Type B pancreatic cell (in vitro differentiated cells): ENCODE data around the gene CRACR2A. TPM values are rescaled to one million over a fixed set of nuclear protein-coding genes. Genes with fewer than 3 reads are reported as not detected.

Experiments
- DNase-seq: peaks from one replicate; pipeline ENCODE4 v3.0.0; 2021; ENCODE audit warnings: mixed read lengths; ENCODE audit not compliant: unreplicated experiment; ENCODE audit errors: extremely low spot score
- H3K27ac Mint-ChIP-seq: 2 replicates; pipeline ENCODE4 v1.8.0; 2021; ENCODE audit warnings: mild to moderate bottlenecking, mixed read lengths
- H3K27me3 Mint-ChIP-seq: 2 replicates; pipeline ENCODE4 v1.8.0; 2021; ENCODE audit warnings: mixed read lengths
- H3K36me3 Mint-ChIP-seq: 2 replicates; pipeline ENCODE4 v1.8.0; 2021; ENCODE audit warnings: mixed read lengths
- H3K4me1 Mint-ChIP-seq: one replicate; pipeline ENCODE4 v1.8.0; 2021; ENCODE audit warnings: mixed read lengths; ENCODE audit not compliant: unreplicated experiment
- H3K4me3 Mint-ChIP-seq: 2 replicates; pipeline ENCODE4 v1.8.0; 2021; ENCODE audit warnings: mild to moderate bottlenecking, mixed read lengths
- H3K9me3 Mint-ChIP-seq: 2 replicates; pipeline ENCODE4 v1.8.0; 2021; ENCODE audit warnings: mixed read lengths
- total RNA-seq: library from RNA; stranded (reverse); gene quantifications from 2 replicates; pipeline ENCODE4 v1.2.1, GENCODE V29; 2021; ENCODE audit warnings: low replicate concordance
- TF ChIP-seq, protein P1 (sequence below): fragments of 200-600 bp; sonication (generic); conservative IDR thresholded peaks from 2 replicates; pipeline ENCODE4 v1.5.0; 2021; ENCODE audit warnings: antibody characterized with exemption, mild to moderate bottlenecking

Gene CRACR2A
- total RNA-seq, 1 donor from 2014 or later: 1.9 TPM

DNA sequence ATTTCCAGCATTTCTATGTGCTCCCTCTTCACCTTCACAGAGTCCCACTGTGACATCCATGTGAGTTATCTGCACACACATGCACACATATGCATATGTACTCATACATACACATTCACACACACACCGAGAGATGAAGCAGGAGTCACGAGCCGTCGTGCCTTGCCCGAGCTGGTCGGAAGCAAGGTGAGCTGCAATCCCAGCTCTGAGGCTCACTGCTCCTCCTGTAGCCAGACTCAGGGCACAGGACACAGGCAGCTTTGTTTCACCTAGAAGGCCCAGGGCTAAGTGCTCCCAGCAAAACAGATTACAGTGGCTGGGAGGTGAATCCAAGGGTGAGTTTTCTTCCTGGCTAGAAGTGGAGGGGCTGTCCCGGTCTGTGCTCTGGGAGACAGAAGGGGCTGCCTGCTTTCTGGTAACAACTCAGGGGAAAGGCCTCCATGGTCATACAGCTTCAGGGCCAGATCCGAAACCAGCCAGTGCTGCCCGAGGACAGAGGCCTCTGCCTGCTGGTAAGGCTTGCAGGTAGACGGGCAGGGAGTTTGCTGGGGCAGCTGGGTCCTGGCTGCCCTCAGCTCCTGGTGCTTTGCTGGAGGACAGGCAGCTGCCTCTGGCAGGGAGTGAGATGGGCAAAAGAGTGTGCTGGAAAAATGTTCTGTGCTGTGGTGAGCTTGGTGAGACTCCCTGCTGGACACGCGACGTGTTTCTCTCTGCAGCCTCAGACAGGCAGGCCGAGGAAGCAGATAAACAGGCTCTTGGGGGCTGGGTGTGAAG is 123.7 kb downstream of the CRACR2A start:
- H3K4me3 Mint-ChIP-seq: no peak overlapping the region
- peaks cover 8% of the 10 kb centered on the region for H3K4me1 Mint-ChIP-seq
- DNase-seq: no peak
- no peak overlapping the region for H3K27ac Mint-ChIP-seq
- H3K27me3 Mint-ChIP-seq: peaks cover 49% of the 10 kb centered on the region
- no peaks in the 10 kb centered on the region for H3K9me3 Mint-ChIP-seq
- H3K36me3 Mint-ChIP-seq: no peaks in the 10 kb centered on the region
- TF ChIP-seq, protein P1, sequence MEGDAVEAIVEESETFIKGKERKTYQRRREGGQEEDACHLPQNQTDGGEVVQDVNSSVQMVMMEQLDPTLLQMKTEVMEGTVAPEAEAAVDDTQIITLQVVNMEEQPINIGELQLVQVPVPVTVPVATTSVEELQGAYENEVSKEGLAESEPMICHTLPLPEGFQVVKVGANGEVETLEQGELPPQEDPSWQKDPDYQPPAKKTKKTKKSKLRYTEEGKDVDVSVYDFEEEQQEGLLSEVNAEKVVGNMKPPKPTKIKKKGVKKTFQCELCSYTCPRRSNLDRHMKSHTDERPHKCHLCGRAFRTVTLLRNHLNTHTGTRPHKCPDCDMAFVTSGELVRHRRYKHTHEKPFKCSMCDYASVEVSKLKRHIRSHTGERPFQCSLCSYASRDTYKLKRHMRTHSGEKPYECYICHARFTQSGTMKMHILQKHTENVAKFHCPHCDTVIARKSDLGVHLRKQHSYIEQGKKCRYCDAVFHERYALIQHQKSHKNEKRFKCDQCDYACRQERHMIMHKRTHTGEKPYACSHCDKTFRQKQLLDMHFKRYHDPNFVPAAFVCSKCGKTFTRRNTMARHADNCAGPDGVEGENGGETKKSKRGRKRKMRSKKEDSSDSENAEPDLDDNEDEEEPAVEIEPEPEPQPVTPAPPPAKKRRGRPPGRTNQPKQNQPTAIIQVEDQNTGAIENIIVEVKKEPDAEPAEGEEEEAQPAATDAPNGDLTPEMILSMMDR: no peak

DNA sequence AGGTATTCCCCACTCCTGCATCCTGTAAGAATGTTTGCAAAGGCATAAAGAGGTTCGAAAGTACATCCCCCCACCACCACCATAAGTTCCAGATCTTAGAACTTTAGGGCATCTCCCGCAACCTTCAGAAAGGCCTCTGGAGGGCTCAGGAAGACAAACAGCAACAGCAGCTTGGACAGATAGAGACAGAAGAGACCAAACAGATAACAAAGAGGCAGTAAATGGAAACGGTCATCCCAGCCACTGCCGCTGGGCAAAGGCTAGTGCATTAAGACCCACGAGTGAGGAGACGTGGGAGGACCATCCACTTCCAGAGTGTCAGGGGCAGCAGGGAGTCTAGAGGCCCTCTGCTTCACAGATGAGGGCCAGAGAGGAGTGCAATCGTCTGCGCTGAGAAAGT is 124.3 kb downstream of the CRACR2A start:
- Mint-ChIP-seq H3K36me3 (no peaks in the 10 kb centered on the region), H3K4me1 (peaks cover 8% of the 10 kb centered on the region), H3K27ac (no peak overlapping the region), H3K4me3 (no peak overlapping the region), H3K27me3 (peaks cover 53% of the 10 kb centered on the region), H3K9me3 (no peaks in the 10 kb centered on the region)
- TF ChIP-seq, protein P1: peak; percentile 34
- DNase-seq: no peak

DNA sequence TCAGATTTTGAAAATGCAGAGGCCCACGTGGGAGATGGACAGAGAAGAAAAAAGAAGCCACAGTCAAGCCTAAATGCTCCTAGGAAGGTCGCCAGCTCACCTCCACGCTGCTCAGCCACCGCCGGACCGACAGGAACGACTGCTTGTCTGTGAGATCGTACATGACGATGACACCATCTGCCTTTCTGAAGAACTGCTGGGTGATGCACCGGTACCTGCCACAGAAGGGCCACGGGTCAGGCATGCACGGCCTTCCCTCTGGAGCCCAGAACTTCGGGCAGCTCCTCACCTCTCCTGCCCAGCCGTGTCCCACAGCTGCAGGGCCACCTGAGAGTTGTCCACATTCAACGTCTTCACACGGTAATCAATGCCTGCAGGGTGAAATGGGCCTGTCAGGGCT is 125.6 kb downstream of the CRACR2A start:
- no peak overlapping the region for H3K27ac Mint-ChIP-seq
- no peak for DNase-seq
- peaks cover 47% of the 10 kb centered on the region for H3K27me3 Mint-ChIP-seq
- H3K4me1 Mint-ChIP-seq: peaks cover 8% of the 10 kb centered on the region
- H3K4me3 Mint-ChIP-seq: no peak overlapping the region
- no peaks in the 10 kb centered on the region for H3K9me3 Mint-ChIP-seq
- no peaks in the 10 kb centered on the region for H3K36me3 Mint-ChIP-seq
- TF ChIP-seq, protein P1: no peak

DNA sequence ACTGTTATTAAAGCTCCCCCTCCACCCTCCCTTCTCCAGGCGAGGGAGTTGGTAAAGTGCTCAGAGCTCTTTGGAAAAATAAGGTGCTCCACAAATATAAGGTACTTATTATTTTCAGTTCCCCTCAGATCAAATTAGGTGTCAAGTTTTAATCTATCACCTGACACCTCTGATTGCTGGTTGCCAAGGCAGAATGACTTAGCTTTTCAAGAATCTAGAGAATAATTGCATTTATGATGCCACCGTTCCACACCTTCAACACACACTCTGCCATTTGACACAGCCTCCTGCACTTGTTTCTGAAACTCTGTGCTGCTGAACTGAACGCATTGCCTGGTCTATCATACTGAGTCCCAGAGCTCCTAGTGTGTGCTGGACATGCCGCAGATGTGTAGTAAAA is 128.6 kb downstream of the CRACR2A start:
- H3K27ac Mint-ChIP-seq: no peak overlapping the region
- H3K36me3 Mint-ChIP-seq: peaks cover 3% of the 10 kb centered on the region
- TF ChIP-seq, protein P1: no peak

DNA sequence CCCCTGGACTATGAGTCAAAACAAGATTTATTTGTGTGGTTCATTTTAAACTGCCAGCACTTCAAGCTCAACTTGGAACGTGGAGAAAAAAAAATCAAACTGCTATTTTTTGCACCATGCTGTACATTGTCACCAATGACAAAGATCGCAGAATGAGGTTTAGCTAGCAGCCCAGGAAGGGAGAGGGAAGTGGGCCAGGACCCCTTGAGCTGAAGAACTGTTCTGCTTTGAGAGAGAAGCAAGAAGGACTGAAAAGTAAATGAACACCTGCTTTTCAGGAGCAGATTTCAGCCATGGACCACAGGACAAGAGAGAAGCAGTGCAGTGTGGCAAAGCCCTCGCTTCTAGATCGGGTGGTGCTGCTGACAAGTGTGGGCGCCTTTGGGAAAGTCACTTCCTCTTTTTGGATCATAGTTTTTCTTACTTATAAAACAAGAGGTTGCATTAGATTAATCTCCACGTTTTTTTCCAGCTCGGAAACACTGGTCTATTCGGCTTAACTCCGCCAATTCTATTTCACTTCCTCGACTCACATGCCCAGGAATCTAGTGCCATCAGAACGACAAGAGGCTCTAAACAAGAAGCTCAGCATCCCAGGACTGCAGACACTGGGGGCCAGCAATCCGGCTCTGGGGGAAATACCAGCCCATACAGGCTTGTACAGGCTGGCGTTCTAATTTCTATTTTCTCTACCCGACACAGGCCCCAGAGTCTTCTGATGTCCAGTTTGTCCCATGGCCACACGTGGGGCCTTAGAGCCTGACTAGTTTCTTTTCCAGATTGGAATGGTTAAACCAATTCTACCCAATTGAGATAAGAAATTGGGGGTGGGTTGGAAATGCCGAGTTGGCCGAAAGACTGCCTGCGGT is 129.9 kb downstream of the CRACR2A start:
- H3K9me3 Mint-ChIP-seq: no peaks in the 10 kb centered on the region
- no peak overlapping the region for H3K4me3 Mint-ChIP-seq
- peaks cover 36% of the 10 kb centered on the region for H3K27me3 Mint-ChIP-seq
- TF ChIP-seq, protein P1: no peak
- peaks cover 3% of the 10 kb centered on the region for H3K36me3 Mint-ChIP-seq
- H3K27ac Mint-ChIP-seq: no peak overlapping the region
- no peaks in the 10 kb centered on the region for H3K4me1 Mint-ChIP-seq
- no peak for DNase-seq

More for the DNA sequence above, 128.6 kb downstream of the CRACR2A start:
- Mint-ChIP-seq H3K9me3 (no peaks in the 10 kb centered on the region), H3K4me3 (no peak overlapping the region), H3K4me1 (peaks cover 8% of the 10 kb centered on the region), H3K27me3 (peaks cover 47% of the 10 kb centered on the region)
- DNase-seq: no peak
